GM21529 (cell line): Measurements from ENCODE around the gene GLDC.
"Not testable (repeated sequence)": the region's sequence is repeated elsewhere in the genome, so short reads cannot be mapped to it uniquely, and the experiment has no call there.

Experiments used
- ATAC-seq: cut with Tn5 transposase; IDR thresholded peaks from one replicate; pipeline ENCODE4 v1.9.1; 2021; ENCODE audit not compliant: unreplicated experiment

Gene GLDC

DNA sequence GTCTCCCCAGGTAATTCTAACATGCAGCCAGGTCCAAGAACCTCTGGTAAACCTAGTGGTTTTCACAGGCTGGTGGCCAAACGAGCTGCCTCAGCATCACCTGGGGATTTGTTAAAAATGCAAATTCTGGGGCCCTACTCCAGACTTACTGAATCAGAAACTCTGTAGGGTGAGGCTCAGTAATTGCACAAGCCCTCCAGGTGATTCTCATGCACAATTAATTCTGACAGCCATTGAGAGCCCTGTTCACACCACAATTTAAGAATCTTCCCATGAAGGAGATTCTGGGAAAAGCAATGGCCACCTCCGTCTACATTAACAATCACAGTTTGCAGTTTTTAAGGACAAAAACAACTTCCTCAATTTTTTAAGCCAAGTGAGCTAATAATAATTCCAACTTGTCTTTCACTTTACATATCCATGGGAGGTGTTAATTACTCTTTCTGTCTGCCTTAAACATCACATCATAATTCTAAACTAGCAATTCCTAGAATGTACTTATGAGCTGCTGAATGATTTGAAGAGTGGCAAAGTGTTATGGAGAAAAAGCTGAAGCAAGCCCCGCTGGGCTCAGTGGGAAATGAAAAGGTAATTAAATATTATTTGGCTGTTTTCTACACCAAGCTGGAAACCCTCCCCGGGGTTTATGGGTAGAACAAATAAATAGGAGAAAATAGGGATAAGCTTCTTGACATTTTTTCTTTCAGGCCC lies 70.0 kb downstream of the GLDC start:
- peak; percentile 90 for ATAC-seq

- no peak for ATAC-seq
Measured at GRCh38 chr9:6567140-6567591, 78.4 kb downstream of the GLDC start.

GRCh38 chr9:6566409-6567139 lies 79.0 kb downstream of the GLDC start:
- ATAC-seq, result peak; percentile 83

DNA sequence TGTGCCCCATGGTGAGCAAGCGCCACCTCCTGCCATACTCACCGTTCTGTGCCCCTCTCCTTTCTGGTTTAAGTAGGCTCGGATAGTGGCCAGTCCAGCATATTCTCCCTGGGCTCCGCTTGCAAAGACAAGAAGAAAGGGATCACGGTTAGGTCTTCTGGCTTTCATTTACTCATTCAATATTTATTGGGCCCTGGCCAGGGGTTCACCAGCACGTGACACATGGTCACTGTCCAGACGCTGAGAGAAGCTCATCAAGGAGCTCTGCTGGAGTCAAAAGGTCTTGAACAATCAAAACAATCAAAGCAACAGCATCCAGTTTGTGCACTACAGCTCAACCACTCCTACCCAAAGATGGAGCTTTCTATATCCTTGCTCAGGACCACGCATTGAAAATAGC lies 80.2 kb downstream of the GLDC start:
- no peak for ATAC-seq

GRCh38 chr9:6564868-6565267 lies 80.7 kb downstream of the GLDC start:
- ATAC-seq, result no peak

GRCh38 chr9:6564360-6564759 lies 81.2 kb downstream of the GLDC start:
- no peak for ATAC-seq

DNA sequence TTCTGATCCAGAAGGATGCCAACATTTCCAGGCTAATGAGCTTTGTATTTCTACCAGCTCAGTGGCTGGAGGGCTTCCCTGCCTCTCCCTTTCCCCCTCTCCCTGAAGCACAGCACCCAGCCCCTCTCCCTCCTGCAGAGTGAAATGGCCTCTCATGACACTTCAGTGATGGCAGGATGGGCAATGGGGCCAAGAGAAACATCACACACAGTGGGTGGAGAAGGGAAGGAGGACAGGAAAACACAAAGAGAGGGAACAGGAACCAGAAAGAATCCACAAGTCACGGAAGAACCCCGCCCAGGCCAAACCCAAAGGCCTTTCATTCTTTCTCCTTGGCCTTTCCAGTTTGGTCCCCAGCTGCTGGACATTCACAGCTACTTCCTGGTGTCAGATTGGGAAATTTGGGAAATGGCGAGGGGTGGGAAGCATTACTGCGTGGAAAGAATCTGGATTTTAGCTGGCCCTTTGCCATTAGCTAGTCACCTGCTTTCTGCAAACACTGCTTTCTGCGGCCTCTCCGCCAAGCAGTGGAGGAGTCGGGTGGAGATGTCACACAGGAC lies 82.6 kb downstream of the GLDC start:
- no peak for ATAC-seq

GRCh38 chr9:6562201-6562600 lies 83.3 kb downstream of the GLDC start:
- no peak for ATAC-seq

DNA sequence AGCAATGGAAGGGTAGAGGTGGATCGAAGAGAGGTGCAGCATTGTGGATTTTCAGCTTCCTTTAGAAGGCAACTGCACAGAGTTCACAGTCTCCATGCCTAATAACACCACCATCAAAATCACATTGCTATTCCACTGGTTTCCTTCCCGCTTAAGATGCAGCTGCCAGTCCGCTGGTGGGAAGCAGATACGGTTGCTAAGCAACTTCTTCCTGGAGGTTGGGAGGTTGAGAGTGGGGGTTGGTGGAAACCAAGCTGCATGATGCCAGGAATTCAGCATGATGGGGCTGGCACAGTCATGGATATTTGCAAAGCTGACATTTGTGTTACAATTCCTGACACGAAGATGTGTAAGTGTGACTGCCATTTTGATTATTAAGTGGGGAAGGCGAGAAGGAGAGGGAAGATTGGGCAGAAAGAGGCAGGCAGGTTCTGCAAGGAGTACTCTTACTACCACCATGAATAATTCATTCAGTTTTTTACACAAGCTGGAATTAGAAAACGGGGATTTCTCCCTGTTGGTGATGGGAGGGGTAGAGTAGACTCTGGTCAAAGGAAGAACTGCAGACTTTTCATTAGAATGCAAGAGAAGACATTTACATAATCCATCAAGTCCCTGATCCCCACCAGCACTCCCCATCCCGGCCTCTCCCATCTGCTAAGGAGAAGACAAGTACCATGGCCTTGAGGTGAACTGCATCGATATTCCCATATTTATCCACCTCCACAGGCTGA lies 87.5 kb downstream of the GLDC start:
- no peak for ATAC-seq

DNA sequence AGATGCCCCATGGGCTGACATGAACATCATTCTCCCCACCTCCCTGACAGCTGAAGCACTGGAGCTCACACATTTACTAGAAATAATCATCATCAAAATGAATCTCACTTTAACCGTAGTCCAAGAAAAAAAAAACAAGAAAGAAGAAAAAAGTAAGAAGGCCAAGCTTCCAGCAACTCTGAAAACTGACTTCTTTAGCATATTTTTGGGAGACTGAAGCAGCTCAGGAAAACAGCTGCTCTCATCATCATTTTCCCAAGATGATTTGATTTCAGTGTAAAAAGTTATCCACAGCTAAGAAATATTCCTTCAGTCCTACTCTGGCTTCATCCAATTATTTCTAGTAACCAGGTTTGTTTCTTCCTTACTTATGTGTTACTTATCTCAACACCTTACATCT lies 91.7 kb downstream of the GLDC start:
- no peak for ATAC-seq

DNA sequence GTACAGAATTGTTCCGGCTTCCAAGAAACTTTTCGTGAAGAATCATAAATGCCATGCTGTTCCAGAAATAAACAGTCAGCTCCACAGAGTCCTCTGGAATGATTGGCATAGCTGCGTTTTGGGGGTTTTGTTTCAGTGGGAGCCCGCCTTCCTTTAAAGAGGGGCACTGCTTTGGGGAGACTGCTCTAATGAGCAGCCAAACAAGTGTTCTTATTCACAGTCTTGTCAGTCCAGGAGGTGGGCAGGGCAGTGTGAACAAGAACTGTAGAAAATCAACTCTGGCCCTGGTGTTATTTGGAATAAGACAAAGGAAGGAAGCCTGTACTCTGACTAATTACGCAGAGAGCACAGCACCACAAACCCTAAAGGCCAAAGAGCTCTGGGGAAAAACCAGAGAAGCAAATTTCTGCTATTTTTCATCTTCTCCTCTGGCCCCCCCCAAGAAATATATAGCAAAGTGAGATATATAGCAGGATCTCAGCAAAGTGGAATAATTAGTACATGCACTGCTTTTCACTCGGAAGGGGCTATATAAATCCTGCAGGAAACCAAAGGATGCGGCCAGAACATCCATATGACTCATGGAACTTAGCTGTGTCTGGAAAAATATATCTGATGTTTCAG lies 92.9 kb downstream of the GLDC start:
- no peak for ATAC-seq

- no peak for ATAC-seq
Measured at GRCh38 chr9:6552033-6552432, 93.5 kb downstream of the GLDC start.

DNA sequence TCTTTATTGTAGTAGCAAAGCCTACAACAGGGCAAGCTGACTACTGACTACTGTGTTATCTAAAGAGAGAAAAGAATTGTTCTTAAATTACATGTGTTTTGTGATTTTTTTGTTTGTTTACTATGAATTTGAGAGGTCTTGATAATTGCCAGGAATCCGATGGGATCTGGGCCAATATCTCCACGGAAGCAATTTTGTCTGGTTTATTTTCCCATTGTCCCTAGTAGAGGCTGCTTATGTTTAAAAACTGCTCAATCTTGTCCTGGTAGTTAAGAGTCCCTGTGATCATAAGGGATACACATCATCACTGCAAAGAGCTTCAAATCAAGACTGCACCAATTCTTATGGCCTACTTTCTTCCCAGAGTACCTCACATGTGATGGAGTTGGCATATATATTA lies 94.4 kb downstream of the GLDC start:
- no peak for ATAC-seq

DNA sequence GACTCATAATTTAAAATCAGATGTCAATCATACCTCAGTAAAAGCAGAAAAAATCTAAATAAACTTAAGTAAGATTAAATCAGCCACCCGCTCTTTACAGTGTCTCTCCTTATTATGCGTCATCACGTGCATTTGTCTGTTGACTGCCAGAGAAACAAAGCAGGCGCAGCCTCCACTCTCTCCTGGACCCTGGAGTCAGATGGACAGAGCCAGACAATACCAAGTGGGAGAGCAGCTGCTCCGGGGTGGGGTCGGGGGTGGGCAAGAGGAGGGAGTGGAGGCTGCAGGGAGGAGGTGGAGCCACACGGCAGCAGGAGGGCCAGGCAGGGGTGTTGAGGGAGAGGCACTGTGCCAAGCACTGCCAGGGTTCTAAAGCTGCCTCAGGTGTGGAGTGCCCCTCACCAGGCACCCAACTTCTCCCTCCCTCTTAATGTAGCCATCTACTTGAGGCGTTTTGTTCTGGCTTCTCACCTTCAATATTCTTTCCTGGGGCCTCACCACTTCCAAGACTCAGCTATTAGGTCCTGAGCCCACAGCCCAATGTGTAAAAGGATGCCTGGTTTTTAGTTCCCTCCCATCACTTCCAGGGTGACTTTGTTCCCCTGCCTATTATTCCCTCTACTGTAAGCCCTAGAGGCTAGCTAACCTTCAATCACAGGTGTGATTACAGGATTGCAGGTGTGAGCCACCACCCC lies 96.3 kb downstream of the GLDC start:
- no peak for ATAC-seq

- no peak for ATAC-seq
Measured at GRCh38 chr9:6545017-6545691, 100.4 kb downstream of the GLDC start.

- ATAC-seq, result no peak
Measured at GRCh38 chr9:6543204-6543603, 102.3 kb downstream of the GLDC start.

DNA sequence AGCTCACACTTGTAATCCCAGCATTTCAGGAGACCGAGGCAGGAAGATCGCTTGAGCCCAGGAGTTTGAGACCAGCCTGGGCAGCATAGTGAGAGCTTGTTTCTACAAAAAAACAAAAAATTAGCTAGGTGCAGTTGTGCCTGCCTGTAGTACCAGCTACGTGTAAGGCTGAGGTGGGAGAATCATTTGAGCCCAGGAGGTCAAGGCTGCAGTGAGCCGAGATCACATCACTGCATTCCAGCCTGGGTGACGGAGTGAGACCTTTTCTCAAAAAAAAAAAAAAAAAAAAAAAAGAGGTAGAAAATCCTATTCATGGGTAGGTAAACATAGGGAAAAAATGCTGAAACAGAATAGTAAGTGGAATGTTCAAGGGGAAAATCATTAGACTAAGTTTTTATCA lies 102.9 kb downstream of the GLDC start:
- not testable (repeated sequence) for ATAC-seq

GRCh38 chr9:6538666-6539071 lies 106.9 kb downstream of the GLDC start:
- ATAC-seq, result no peak

- ATAC-seq, result no peak
Measured at GRCh38 chr9:6535594-6535993, 109.9 kb downstream of the GLDC start.
